ENCODE data around the gene BMPER.
A peak's percentile ranks its signal among the peaks of the same experiment; 100 is the strongest.

The BMPER gene

DNA sequence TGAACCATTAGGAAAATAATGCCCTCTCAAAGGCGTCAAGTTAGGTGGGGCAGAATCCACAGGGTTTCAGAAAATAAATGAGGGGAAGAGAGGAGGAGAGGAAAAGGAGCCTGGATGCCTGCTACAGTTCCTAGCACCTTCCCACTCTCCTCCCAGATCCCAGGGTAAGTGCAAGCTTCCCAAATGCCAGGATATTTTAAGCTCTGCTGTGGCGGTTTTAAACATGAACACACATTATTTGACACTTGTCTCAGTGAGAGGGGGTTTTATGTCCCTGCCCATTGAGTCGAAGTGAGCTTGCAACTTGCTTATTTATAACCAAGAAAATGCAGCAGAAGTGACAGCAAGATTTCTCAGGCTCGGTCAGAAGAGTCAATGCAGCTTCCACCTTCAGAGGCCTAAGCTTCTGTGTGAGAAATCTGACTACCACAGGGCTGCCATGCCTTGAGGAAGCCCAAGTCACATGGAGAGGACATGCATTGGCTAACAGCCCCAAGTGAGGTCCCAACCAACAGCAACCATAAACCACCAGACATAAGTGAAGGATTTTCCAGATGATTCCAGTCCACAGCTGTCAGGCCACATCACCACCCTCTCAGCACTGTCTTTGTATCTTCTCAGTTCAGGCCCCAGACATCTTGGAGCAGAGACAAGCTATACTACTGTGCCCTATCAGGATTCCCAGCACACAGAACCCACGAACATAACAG lies 17.9 kb upstream of the BMPER start:
- DNase-seq (ENCODE audit: low read depth in 1 of 2, low spot score in 1 of 2) = no peak

DNA sequence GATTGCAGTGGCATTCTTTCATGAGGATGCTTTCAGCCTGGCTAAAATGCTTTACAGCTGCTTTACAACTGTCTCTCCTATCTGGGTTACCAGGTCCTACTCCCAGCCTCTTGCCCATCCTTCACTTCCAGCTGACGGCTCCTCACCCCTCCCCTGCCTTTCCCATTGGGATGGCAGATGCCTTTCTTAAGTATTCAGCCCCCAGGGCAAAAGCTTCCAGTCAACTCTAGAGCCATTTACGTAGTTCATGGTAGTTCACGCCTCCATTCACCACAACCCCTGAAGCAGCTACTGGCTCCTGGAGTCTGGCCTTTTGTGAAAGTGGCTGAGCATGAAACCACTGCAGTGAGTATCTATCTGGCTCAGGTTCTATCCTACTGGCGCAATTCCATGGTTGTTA lies 17.2 kb upstream of the BMPER start:
- DNase-seq (ENCODE audit: low read depth in 1 of 2, low spot score in 1 of 2) = no peak

DNA sequence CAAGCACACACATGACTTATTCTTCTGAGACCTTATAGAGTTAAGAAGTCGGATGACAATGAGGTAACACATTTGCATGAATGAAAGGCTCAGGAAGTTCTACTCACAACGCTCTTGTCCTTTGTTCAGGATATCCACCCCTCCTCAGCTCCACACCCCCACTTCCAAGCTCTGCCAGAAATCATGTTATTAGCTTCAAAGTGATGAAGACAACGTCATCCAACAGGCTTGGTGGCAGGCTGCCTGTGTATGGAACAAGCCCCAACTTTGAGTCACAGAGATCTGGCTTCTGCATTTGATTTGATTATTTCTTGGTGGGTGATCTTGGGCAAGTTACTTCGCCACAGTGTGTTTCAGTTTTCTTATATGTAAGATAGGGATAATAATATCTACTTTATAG lies 12.4 kb upstream of the BMPER start:
- DNase-seq (ENCODE audit: low read depth in 1 of 2, low spot score in 1 of 2) = no peak

DNA sequence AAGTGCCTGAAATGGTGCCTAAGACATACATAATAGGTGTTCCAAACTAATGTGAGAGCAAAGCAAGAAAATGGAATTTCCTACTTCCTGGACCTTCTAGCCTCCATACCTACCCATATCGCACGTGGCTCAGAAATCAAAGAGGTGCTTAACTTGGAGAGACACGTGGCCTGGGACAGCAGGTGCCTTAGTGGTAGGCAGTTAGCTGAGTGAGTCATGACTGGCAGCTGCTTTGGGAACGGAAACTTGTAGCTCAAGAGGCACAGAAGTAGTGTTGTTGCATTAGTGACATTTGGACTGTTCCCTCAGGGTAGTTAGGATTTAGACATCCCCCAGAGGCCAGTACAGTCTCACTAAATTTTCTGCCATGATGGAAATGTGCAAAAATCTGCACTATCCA lies 12.0 kb upstream of the BMPER start:
- no peak for DNase-seq (ENCODE audit: low read depth in 1 of 2, low spot score in 1 of 2)

DNA sequence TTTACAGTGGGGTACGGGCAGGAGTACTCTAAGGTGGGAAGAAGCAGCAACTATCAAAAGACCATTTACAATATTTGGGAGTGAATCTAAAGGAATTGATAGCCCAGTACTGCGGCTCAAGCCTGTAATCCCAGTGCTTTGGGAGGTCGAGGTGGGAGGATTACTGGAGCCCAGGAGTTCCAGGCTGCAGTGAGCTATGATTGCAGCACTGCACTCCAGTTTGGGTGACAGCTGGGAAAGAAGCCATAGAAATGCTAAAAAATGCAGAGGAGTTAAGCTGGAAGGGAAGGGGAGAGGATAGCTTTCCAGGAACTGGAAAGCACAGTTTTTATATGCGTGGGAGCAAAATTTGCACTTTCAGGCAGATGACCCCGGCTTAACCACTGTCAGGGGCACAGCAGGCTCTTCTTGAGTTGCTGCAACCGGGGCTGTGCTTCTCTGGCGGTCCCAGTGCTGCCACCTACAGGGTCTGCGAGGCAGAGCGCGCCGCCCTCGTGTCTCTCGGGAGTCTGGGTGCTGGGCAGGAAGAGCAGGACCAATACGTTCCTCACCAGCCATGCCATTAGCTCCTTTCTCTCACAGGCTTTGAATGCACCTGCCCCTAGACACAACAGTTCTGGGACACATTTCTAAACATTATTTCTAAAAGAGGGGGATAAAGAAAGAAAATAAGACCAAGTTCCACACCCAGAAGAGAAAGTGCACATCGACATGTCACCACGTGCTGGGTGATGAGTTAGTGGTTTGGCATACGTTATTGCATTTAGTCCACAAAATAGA lies 10.1 kb upstream of the BMPER start:
- DNase-seq (ENCODE audit: low read depth in 1 of 2, low spot score in 1 of 2) = peak; percentile 37 to 61

DNA sequence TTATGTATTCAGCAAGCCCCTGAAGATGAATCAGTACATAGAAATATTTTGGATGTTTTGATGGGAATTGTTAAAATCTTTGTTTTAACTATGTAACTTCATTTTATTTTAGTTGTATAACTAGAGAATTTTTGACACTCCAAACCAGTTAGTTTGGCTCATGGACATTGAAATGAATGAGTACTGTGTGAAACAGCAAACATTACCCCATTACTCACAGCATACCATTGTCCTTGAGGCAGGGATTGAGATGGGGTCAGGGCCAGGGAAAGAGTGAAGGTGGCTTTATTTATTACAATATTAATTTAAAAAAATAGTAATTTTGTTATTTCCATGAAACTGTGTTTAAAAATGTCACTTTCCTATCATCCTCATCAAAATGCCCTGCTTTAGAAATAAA lies 4.8 kb upstream of the BMPER start:
- DNase-seq (ENCODE audit: low read depth in 1 of 2, low spot score in 1 of 2) = no peak

DNA sequence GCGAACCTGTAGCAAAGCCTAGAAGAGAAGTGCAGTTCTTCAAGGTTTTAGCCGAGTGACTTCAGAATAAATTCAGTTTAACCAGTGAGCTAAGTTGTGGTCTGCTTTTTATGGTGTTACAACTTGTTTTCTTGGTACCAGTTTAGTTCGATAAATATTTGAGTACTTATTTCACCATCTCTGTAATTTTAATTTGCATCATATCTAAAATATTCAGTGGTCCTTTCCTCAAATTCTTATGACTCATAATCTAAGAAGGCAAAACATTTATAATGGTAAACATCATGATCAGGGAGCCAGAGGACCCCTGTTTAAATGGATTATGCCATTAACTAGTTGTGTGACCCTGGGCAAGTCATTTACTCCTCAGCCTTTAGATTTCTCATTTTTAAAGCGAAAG lies 4.1 kb upstream of the BMPER start:
- DNase-seq (ENCODE audit: low read depth in 1 of 2, low spot score in 1 of 2) = no peak

DNA sequence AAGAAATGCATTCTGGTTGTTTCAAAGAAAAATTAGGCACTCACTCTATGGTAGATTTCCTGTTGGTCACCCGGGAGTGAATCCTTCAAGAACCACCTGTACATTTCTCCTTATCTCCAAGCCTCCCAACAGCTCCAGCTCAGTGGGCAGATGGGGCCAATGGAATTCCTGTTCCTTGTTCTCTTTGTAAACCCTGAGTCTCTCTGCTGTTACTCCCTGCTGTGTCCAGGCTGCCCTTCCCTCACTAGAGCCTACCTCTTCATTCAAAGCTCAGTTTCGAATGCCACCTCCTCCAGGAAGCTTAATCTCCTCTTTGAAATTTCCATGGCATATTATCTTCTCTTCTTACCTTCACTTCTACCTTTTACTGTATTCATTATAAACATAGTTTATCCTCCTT lies 3.5 kb upstream of the BMPER start:
- DNase-seq (ENCODE audit: low read depth in 1 of 2, low spot score in 1 of 2) = no peak

DNA sequence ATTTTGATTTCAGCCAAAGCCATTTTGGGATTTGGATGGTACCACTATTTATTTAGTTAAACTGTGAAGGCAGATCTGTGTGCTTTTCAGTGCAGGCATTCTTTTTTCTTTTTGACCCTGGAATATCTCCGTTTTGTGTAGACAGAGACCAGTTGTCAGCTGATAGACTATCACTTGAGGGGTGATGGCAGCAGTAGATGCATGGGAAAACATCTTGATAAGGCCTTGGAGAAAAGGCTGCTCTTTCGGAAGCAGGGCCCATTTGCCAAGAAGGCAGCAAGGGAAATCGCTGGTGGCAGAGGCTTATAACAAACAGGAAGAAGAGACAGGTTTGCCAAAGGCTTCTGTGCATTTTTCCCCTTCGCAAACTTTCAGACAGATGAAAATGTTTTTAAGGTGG lies 2.6 kb upstream of the BMPER start:
- no peak for DNase-seq (ENCODE audit: low read depth in 1 of 2, low spot score in 1 of 2)

DNA sequence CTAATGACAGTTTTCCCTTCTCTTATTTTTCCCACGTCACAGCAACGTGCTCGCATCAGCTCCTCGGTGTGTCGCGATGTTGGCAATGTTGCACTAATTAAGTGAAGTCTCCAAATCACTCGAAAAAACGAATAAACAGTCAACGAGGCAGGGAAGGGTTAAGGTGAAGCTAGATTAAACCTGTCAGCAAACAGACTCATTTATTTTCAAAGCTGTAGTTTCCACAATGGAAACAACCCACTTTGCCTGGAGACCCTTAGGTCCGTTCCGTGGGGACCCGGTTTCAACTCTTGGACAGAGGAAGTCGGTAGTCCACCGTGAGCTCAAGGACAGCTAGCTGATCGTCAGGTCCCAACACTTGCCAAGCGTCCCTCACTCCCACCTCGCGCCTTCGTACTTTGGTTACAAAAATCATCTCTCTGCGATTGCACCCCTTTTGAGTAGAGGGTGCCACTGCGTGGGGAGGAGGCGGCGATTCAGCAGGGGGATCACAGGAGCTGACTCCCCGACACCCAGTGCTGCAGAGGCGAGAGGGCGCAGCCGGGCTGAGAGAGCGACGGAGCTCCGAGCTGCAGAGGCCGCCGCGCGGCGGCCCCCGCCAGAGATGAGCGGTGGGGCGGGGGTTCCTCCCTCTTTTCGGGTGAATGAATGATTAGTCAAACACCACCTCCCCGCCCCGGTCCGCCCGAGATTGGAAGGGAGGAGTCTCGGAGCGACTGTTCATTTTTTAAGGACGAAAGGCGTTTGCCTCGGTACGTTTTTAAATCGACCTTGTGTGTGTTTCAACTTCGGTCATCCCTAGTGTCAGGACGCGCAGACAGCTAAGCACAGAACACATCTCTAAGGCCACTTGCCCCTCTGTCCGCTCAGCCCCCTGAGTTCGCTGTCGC lies 1.3 kb upstream of the BMPER start:
- no peak for DNase-seq (ENCODE audit: low read depth in 1 of 2, low spot score in 1 of 2)

DNA sequence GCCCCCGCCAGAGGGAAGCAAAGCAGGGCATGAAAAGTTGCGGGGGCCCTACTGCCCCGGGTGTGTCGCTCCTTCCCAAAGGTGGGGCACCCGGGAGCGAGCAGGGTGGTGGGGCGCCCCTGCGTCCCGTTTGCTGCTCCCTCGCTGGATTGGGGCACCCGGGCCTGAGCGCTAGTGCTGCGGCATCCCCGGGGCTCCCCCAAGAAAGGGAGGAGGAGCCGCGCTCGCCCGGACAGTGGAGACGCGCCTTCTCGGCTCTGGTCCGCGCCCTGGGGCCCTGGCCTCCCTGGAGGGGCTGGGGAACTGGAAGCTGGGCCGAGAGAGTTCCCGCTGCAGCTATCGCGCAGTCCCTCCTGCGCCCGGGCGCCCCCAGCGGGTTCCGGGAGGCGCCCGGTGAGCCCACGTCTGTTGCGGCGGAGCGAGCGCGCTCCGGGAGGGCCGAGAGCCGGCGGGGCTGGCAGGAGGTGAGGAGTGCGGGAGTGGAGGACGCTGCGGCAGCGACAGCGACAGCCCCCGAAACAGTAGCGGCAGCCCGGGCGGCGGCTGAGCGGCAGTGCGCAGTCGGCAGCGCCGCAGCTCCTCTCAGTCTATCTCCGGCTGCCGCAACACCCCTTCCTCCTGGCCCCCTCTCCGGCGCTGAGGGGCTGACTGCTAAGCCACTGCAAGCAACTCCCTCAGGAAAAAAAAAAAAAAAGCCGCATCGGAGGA lies 504 bp upstream of the BMPER start:
- no peak for DNase-seq (ENCODE audit: low read depth in 1 of 2, low spot score in 1 of 2)

DNA sequence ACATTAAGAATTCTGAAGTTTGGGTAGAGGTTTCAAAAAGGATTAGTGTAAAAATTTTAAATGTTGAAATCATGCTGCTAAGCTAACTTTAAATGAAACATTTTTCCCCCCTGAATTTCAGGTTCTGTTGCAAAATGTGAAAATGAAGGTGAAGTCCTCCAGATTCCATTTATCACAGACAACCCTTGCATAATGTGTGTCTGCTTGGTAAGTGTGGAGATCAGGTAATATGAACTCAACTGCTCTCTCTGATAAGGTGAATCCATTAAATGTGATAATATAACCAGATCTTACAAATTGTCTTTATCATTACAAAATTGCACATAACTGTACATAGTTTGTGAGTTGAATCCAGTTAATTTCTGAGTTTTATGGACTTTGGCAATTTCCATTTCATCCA lies 1.4 kb downstream of the BMPER start:
- DNase-seq (ENCODE audit: low read depth in 1 of 2, low spot score in 1 of 2) = no peak

DNA sequence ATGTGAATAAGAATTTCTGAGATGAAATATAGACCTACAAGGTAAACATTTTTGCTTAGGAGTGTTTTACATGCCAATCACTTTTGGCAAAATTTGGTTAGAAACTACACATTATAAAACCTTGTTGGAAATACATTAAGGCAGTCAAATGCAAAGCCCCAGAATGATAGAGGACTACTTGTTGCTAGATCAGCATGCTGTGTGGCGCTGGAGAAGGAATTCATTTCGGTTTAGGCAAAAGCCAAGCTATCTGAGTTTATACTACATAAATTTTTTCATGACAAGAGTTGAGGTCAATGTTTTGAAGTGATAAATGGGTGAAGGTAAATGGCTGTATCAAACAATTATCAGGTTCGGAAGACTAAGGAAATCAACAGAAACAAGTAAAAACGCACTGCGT lies 2.3 kb downstream of the BMPER start:
- DNase-seq (ENCODE audit: low read depth in 1 of 2, low spot score in 1 of 2) = no peak

DNA sequence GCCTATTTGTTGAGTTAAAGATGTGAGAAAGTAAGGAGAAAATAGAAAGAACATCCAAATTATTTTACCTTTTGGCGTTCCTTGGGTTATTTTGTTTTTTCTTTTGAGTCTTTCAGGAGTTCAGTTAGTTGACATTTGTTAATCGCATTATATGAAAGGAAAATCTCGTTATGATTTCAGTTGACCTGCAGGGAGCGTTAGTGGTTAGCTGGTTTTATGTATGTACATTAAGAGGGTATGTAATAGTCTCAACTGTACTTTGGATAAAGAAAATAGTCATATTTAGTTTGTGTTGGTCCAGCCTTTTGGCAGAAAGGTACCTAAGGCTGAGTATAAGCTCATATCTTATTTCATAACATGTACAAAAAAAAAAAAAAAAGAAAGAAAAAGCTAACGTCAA lies 4.0 kb downstream of the BMPER start:
- DNase-seq (ENCODE audit: low read depth in 1 of 2, low spot score in 1 of 2) = no peak

DNA sequence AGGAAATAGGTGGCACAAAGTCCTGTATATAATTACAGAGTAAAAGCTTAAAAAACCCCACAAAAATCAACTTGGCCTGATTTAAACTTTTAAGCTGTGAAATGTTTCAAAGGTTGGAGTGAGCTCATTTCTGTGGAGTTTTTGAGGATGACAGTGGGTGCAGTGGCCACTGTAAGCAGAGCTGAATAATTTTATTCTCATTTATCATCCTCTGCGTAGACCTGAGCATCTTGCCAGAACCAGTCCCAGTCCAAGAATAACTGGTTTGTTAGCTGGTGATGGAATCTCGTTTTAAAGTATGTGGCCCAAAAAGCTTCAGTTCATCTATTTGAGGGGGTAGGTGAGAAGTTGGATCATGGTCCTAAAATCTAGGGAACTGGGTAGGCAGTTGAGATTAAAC lies 4.4 kb downstream of the BMPER start:
- no peak for DNase-seq (ENCODE audit: low read depth in 1 of 2, low spot score in 1 of 2)

DNA sequence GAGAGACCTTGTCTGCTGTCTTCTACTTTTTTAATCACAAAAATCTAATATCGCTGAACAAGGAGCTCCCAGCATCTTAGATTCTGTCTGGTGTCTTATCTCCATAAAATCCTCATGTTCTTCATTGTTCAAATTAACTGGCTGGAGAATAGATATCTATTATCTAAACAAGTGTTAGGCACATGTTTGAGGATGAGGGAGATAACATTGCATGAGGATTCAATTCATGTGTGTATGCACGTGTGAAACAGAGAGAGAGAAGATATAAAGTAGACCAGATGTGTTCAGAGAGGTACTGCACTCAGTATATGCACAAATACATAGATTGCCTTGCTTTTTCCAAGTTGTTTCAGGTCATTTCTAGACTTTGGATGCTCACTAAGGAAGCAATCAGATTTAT lies 5.4 kb downstream of the BMPER start:
- DNase-seq (ENCODE audit: low read depth in 1 of 2, low spot score in 1 of 2) = no peak

DNA sequence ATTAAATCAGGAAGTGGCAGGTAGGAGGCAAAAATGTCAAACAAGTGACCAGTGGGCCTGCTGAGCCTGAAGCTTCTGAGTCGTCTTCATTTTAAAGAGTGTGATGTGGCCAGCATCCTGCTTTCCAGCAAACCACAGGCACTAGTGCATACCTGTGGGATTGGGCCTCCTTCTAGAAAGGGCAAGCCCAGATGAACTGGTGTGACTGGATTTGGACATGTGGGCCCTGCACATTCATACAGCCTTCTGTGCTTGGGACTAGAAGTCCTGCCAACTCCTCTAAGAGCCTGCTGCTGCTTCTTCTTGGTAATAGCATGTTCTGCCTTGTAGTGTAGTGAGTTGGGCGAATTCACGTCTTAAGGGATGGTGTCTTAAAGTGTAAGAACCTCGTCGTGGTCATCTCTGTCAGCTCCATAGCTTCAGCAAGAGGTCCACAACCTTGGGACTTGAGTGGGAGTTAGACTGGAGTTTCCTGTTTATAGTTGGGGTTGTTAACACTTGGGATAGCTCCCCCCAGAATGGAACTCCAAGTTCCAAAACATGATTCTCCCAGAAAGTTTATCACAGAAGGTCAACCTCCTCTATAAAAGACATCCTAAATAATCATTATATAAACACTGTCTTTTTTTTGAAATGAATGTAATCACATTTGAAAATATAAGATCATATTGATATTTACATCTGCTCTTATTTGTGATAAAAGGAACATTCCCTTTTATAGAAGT lies 11.2 kb downstream of the BMPER start:
- DNase-seq (ENCODE audit: low read depth in 1 of 2, low spot score in 1 of 2) = no peak

DNA sequence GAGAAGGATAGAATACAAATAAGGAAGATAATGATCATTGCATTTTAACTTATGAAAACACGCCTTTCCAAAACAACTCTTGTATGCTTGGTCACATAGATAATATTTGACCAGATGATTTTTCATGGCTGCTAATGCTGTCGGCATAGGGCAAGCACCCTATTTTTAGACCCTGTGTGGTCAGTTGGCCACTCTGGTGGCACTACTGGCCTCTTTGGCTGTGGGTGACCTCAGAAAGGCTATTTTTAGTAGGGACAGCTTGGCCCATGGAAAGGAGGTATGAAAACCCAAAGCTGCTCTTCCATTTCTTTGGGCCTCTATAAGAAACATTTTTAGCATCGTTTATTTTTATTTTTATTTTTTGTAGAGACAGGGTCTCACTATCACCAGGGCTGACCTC lies 12.3 kb downstream of the BMPER start:
- DNase-seq (ENCODE audit: low read depth in 1 of 2, low spot score in 1 of 2) = no peak

DNA sequence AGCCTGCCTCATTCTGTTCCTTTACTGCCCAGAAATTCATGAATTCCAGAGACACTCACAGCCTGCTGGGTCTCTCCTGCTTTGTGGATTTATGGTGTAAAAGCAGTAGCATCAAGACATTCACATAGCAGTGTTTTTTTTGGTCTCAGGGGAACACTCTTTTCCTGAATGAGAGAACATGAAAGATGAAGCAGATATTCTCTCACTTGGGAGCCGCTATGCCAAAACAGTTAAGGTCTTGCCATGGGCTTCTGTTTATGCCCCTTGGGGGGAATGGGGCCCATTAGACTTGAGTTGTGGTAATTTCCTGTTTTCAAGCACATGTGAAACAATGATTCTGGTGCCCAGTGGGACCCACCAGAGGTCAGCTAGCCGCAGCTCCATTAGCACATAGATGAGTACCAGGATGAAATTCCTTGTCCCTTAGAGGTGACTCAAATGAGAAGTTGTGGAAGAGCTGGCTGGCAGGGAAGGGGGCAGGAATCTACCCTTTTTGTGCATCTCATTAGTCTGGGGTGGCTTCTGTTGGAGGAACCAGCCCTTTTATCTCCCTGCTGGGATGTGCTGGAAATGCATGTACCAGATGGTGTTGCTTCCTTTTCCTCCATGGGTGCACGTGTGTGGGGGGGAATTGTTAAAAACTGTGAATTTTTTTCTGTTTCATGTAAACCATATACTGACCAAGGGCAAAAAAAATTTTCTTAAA lies 13.3 kb downstream of the BMPER start:
- DNase-seq (ENCODE audit: low read depth in 1 of 2, low spot score in 1 of 2) = no peak

DNA sequence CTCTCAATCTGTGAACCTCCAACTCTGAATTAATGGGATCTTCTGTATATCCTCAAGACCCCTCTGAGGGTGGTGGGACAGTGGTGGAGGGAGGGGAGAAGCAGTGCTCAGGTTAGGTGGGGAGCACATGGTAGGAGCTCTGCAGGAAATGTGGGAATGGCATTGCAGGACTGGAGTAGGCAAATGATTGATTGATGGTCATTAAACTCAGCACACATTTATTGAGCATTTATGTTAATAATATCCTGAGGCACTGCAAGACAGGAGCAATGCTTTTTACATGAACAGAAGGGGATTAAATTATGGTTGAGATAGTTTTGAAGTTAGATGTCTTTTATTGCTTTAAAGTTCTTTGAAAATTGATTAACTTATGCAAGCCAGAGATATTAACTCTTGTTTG lies 14.1 kb downstream of the BMPER start:
- DNase-seq (ENCODE audit: low read depth in 1 of 2, low spot score in 1 of 2) = no peak
